SIG-M5 treated with dmso at 0.1 percent for 504 hours (cell line): ENCODE results near the gene LCP2.

Experiments used
- DNase-seq: peaks from one replicate; lab custom pipeline; 2025; ENCODE audit not compliant: unreplicated experiment; lab: John Stamatoyannopoulos, UW

Gene LCP2

GRCh38 chr5:170296935-170297588, 515 bp downstream of the LCP2 start:
- peak; percentile 21 for DNase-seq

- DNase-seq: peak; percentile 47
These were observed 1.3 kb downstream of the LCP2 start for GRCh38 chr5:170296036-170296934.

- no peak for DNase-seq
These were observed 3.0 kb downstream of the LCP2 start for GRCh38 chr5:170294556-170294955.

- DNase-seq: no peak
These were observed 3.5 kb downstream of the LCP2 start for GRCh38 chr5:170294057-170294456.

- DNase-seq: peak; percentile 99
These were observed 4.3 kb downstream of the LCP2 start for GRCh38 chr5:170293273-170293672.

GRCh38 chr5:170292179-170293104, 5.1 kb downstream of the LCP2 start:
- no peak for DNase-seq

- peak; percentile 44 for DNase-seq
These were observed 7.1 kb downstream of the LCP2 start for GRCh38 chr5:170290498-170290897.

- peak; percentile 53 for DNase-seq
These were observed 7.8 kb downstream of the LCP2 start for GRCh38 chr5:170289764-170290163.

- no peak for DNase-seq
These were observed 8.5 kb downstream of the LCP2 start for GRCh38 chr5:170289121-170289520.

- DNase-seq: no peak
These were observed 9.0 kb downstream of the LCP2 start for GRCh38 chr5:170288551-170288950.

- DNase-seq: no peak
These were observed 9.4 kb downstream of the LCP2 start for GRCh38 chr5:170288151-170288550.

- peak; percentile 84 for DNase-seq
These were observed 10.0 kb downstream of the LCP2 start for GRCh38 chr5:170287532-170287931.

GRCh38 chr5:170286386-170286925, 11.1 kb downstream of the LCP2 start:
- no peak for DNase-seq

- DNase-seq: no peak
These were observed 12.4 kb downstream of the LCP2 start for GRCh38 chr5:170285181-170285580.

- no peak for DNase-seq
These were observed 13.3 kb downstream of the LCP2 start for GRCh38 chr5:170284231-170284630.

- DNase-seq: no peak
These were observed 14.3 kb downstream of the LCP2 start for GRCh38 chr5:170283296-170283695.

- DNase-seq: no peak
These were observed 17.5 kb downstream of the LCP2 start for GRCh38 chr5:170280011-170280493.

- DNase-seq: no peak
These were observed 18.1 kb downstream of the LCP2 start for GRCh38 chr5:170279459-170279817.

- DNase-seq: peak; percentile 91
These were observed 18.7 kb downstream of the LCP2 start for GRCh38 chr5:170278611-170279458.

GRCh38 chr5:170277867-170278281, 19.7 kb downstream of the LCP2 start:
- DNase-seq: no peak
